HCEC 1CT (cell line): ENCODE data around the gene DTNBP1.

Experiments used
- DNase-seq: peaks from one replicate; pipeline ENCODE4 v3.0.0-alpha.2; 2017

DTNBP1 gene

DNA sequence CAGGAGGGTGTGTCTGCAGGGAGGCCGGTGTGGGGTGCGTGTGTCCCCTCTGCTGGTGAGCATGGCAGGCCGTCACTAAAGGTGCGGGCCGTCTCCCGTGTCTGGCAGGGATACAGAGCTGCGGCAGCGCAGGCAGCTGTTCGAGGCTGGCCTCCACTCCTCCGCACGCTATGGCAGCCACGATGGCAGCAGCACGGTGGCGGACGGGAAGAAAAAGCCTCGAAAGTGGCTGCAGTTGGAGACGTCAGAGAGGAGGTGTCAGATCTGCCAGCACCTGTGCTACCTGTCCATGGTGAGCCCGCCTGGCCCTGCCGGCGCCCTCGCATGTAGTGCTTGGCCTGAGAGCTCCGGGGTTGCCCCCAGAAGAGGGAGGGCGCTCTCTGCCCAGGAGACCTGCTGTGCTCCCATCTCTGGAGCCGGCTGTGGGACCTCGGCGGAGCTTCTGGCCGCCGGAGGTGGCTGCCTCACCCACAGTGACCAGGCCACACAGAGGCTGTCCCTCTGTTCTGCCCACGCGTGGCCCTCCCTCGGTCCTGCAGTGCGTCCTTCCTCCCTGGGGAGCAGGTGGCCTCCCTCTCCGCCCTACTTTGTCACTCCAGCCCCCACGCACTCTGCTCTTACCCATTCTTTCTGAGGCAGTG is 149.6 kb downstream of the DTNBP1 start:
- no peak for DNase-seq

DNA sequence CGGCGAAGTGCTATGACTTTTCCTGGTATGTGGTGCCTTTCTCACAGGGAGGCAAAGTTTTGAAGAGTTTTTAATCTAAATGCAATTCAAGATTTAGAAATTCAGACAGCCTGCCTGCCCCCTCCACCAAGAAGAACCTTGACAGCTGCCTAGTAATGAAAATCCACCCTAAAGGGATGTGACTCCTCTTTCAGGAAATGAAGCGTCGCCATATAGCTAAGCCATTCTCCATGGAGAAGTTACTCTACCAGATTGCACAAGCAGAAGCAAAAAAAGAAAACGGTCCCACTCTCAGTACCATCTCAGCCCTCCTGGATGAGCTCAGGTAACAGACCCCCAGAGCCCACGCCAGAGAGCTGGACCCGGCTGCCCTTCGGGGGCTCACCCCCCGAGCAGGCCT is 150.1 kb downstream of the DTNBP1 start:
- DNase-seq, result no peak

- DNase-seq, result no peak
Measured at GRCh38 chr6:15512126-15512525, 150.7 kb downstream of the DTNBP1 start.

- no peak for DNase-seq
Measured at GRCh38 chr6:15511248-15512125, 151.3 kb downstream of the DTNBP1 start.

DNA sequence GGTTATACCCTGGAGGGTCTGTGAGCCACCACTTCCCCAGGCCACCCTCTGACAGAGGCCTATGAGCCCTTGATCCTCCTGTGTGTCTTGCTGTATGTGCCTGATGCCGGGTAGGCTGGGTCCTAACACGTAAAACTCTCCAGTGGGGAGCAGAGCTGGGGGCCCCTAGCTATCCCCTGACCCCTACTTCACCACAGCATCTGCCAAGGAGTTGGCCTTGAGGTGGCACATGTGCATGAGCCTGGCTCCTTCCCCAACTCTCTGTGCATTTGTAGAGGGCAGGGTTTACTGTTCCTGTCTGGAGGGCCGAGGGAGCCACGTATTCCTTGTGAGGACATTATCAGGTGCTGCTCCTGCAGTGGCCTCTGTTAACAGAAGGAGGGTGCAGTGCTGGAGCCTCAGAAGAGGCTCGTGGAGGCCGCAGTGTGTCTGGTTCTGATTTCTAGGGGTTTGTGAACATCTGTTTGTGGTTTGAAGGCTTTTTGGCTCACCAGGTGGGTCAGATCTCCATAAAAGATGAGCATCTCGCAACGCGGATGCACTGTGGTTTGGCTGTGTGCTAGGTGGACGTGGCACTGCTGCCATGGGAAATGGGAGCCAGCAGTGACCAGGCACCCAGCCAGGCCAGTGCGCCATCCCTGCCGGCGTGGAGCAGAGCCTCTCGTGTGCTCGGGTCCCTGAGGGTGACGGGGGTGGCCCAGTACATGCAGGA is 152.1 kb downstream of the DTNBP1 start:
- DNase-seq, result no peak

- no peak for DNase-seq
Measured at GRCh38 chr6:15510121-15510520, 152.7 kb downstream of the DTNBP1 start.

DNA sequence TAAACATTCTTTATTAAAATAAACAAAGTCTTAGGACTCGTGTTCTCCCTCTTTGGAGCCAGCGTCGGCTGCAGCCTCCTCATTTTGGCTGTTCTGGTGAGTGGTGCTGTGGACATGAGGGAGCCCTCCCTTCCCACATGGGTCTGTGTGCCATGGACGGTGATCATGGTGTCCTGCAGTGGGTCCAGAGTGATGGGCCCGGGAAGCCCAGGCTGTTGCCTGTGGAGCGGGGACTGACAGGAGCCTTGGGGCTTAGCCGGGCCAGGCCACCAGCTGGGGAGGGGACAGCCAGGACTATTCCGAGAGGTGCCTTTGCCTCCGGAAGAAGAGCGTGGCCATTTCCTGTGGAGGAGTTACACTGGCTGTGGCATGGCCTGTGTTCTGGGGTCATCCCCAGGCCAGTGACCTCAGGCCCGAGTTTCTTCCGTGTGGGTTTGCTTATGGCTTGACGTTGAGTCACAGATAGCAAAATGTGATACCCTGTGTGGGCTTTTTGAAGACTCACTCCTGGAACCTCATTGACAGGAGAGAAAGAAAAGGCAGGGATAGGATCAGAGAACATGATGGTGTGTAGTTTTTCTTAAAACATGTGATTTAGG is 153.4 kb downstream of the DTNBP1 start:
- no peak for DNase-seq

DNA sequence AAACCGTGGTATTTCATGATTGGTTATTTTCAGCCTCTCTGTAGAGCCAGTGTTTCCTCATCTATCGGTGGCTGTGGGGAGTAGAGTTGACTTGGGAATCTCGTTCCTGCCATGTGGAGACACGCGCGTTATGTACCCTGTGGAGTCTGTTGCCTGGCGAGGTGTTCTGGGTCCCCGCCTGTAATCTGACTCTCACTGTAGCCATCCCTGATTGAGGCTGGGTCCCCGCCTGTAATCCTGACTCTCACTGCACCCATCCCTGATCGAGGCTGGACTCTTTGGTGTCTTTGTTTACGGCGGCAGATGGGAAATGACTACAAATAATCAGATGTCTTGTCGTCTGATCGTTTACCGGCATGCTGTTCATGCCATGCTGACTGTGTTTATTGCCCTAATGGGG is 153.9 kb downstream of the DTNBP1 start:
- DNase-seq, result no peak

DNA sequence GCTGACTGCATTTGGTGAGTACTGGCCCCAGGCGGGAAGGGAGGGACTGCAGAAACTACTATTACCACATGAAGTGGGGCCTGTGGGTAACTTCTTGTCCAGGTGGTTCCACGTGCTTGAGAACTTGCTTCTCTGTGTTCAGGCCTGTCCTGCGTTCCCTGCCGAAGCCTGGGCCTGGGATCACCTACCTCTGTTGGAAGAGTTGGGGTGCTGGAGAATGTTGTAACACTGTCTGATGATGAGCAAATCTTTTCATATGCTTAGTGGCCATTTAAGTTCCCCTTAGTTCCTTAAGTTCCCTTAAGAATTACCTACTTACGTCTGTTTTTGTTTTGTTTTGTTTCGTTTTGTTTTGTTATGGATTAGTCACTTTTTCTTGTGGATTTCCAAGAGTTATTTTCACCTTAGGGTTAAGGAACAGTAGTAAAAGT is 154.4 kb downstream of the DTNBP1 start:
- DNase-seq, result no peak

- no peak for DNase-seq
Measured at GRCh38 chr6:15507746-15508145, 155.1 kb downstream of the DTNBP1 start.

DNA sequence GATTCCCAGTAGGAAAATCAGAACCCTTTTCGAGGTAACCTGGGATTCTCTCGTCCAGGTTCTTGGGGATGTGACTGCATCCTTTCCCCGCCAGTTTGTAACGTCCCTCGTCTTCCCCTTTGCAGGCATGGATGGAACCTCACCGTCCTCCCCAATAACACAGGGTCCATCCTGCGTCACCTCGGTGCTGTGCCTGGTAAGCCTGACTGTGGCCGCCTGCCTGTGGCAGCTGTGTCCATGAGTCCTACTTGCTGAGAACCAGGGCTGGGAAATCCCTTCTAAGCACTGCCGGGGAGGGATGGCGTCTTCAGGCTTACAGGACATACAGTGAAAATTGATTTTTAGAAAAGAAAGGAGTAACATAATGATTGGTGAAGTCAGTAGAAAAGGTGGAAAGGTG is 155.6 kb downstream of the DTNBP1 start:
- DNase-seq, result no peak

DNA sequence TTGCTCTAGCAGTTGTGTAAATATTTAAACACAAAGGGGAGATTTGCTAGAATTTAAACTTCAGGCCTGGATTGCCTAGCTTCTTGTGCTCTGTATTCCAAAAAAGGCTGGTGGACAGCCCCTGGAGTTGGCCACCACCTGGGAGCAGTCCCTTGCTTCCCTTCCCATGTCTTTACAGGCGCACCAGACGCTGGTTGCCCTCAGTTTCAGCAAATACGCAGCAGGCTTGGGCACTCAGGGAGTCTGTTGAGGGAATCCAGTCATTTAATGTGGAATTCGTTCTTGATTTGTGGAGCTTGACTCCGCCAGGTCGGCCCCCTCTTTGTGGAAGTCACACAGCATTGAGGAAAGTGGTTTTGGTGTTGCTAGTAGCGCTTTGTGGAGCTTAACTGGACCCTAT is 156.8 kb downstream of the DTNBP1 start:
- DNase-seq, result no peak

DNA sequence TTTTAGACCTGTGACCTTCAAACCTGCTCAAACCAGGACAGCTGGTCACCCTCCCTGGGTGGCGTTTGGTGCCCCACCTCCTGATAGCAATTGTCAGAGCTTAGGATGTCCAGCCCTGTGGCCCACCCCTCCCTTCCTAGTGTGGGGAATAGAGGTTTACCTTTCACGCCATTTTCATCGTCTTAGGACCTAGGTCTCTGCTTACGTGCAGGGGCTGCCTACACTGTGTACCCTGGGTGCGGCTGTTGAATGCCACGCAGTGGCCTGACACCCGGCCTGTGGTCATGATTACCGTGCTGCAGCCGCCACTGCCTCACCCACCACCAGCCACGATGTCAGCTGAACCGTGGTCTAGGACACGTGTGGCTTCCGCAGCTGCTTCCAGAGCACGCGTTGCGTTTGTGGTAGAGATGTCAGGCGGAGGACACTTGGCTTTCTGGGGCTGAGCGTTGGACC is 157.3 kb downstream of the DTNBP1 start:
- DNase-seq, result no peak

GRCh38 chr6:15504581-15505350 is 158.1 kb downstream of the DTNBP1 start:
- peak; percentile 91 for DNase-seq

- no peak for DNase-seq
Measured at GRCh38 chr6:15504040-15504495, 158.8 kb downstream of the DTNBP1 start.

- no peak for DNase-seq
Measured at GRCh38 chr6:15503346-15503680, 159.5 kb downstream of the DTNBP1 start.

DNA sequence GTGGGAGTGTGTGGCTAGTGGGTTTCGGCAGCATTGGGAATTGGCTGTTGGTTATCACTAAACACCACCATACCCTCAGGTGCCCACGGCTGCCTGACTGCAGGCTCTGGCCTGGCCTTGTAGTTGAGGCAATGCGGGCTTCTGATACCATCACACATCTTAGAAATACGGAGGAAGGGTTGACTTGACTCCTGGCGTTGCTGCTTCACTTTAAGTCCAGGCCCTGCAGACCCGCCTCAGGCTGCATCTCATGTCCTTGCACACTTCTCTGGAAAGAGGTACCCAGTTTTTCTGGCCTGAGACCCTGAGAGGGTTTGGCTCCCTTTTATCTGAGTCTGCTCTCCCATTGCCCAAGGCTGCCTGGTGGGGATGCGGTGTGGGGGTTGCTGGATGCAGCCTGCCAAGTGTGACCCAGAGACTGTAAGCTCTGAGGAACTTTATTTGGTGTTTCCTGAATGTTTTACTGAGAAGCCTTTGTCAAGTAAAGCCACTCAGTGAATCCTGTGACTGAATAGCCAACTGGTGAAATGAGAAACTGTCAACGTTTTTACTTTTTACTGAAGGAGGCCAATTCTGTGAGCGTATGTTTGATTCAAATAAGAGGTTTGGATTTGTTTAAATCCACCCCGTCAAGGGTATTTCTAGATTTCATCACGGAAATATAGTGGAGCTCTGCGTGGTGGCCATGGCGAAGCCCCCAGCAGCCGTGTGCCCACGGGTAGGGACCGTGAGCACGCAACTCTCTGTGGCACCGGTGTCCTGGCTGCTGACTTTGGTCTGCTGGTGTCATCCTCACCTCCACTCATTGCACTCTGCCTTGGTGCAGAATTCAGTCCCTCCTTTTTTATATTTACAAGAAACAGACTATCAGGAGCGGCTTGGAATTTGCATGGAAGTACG is 160.1 kb downstream of the DTNBP1 start:
- no peak for DNase-seq

DNA sequence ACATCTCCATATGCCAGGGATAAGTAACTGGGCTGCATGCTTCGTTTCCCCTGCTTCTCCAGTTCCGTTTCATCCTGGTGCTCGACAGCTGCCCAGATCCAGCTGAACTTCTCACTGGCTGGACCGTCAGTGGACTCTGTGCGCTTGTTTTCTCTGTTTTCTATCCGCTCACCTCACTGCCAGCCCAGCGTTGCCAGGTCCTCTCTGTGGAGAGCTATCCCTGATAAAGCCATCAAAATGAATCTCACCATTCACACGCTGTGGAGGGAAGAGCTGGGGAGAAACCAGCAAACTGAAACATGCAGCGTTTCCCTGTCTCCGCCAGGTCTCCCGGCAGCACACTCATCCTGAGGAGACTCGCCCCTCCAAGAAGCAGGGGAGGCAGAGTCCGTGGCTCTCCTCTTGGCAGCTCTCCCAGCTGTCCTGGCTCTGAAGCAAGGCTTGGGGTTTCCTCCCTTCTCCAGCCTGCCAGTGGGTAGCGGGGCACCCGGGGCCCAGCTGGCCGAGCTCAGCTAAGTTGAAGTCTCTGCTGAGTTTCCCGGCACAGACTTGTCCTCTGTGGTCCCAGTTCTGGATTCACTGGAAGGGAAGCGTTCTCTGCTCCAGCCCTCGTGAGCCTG is 160.9 kb downstream of the DTNBP1 start:
- DNase-seq, result no peak

DNA sequence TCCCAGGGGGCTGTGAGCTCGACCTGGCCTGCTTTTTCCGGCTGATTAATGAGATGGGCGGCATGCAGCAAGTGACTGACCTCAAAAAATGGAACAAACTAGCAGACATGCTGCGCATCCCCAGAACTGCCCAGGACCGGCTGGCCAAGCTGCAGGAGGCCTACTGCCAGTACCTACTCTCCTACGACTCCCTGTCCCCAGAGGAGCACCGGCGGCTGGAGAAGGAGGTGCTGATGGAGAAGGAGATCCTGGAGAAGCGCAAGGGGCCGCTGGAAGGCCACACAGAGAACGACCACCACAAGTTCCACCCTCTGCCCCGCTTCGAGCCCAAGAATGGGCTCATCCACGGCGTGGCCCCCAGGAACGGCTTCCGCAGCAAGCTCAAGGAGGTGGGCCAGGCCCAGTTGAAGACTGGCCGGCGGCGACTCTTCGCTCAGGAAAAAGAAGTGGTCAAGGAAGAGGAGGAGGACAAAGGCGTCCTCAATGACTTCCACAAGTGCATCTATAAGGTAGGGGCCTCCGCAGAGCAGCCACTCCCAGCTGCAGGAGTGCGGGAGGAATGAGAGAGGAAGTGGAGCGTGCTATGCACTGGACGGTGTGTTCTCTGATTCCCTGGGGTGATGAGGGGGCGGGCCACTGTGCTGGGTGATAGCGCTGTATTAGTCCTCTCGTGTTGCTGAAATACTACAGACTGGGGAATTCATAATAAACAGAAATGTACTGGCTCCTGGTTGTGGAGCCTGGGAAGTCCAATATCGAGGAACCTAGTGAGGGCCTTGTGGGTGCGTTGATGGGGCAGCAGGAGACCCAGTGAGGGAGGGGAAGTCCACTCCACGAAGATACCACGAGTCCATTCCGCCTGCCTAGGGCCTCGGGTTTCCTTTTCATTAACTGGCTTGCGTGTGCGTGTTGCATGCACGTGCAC is 161.7 kb downstream of the DTNBP1 start:
- no peak for DNase-seq
